CD14-positive monocyte (primary cell): ENCODE measurements around the gene FAM227B. TPM values are rescaled to one million over a fixed set of nuclear protein-coding genes. Genes with fewer than 3 reads are reported as not detected.

Experiments
- DNase-seq, 3 donors: peaks; one replicate each; pipeline ENCODE4 v3.0.0-alpha.2; 2011 to 2022
- H2AFZ ChIP-seq: 2 replicates; pipeline ENCODE4 v1.6.0; 2012; ENCODE audit warnings: mild to moderate bottlenecking, low read depth, low read length, inconsistent platforms; ENCODE audit not compliant: insufficient read depth, poor library complexity, severe bottlenecking
- H3K27ac ChIP-seq, 2 donors: 1 replicate in 1 of 2; 2 replicates in 1 of 2; pipeline ENCODE4 v1.5.1; 2012 to 2013; ENCODE audit warnings: low read length in 2 of 2, control low read depth in 1 of 2, inconsistent platforms in 1 of 2, low read depth in 1 of 2, mild to moderate bottlenecking in 1 of 2
- H3K27me3 ChIP-seq, 2 donors: one replicate each; pipeline versions ENCODE4 v1.6.0 to v1.6.1; 2011 to 2013; ENCODE audit warnings: low read length in 2 of 2; ENCODE audit not compliant: control insufficient read depth in 2 of 2, insufficient read depth in 2 of 2
- H3K36me3 ChIP-seq, 2 donors: replicated peaks in 1 of 2; 1 replicate in 1 of 2; 2 replicates in 1 of 2; pipeline versions ENCODE4 v1.5.1 to v1.6.1; 2012 to 2013; ENCODE audit warnings: low read length in 2 of 2, control low read depth in 1 of 2, inconsistent platforms in 1 of 2, mild to moderate bottlenecking in 1 of 2; ENCODE audit not compliant: insufficient read depth in 2 of 2, control insufficient read depth in 1 of 2
- H3K4me1 ChIP-seq, 2 donors: 1 replicate in 1 of 2; 2 replicates in 1 of 2; pipeline versions ENCODE4 v1.5.1 to v1.6.1; 2012 to 2013; ENCODE audit warnings: low read length in 2 of 2, control low read depth in 1 of 2, inconsistent platforms in 1 of 2, mild to moderate bottlenecking in 1 of 2, moderate library complexity in 1 of 2; ENCODE audit not compliant: insufficient read depth in 2 of 2, control insufficient read depth in 1 of 2
- H3K4me2 ChIP-seq: replicated peaks from 2 replicates; pipeline ENCODE3; 2012; ENCODE audit warnings: low read length, moderate library complexity, mild to moderate bottlenecking; ENCODE audit not compliant: poor library complexity, severe bottlenecking; ENCODE audit errors: extremely low read depth
- H3K4me3 ChIP-seq, 3 experiments: fragments of 200-600 bp in 1 of 3; sonication (generic) in 1 of 3; replicated peaks in 1 of 3; 1 replicate in 2 of 3; 2 replicates in 1 of 3; pipeline ENCODE4 v1.5.1; 2011 to 2013; ENCODE audit warnings: low read length in 3 of 3, mild to moderate bottlenecking in 3 of 3, control low read depth in 2 of 3, low read depth in 2 of 3, inconsistent platforms in 1 of 3, moderate library complexity in 1 of 3
- H3K79me2 ChIP-seq: 2 replicates; pipeline ENCODE4 v1.6.0; 2012; ENCODE audit warnings: mild to moderate bottlenecking, control low read depth, inconsistent platforms, low read length, moderate library complexity; ENCODE audit not compliant: insufficient read depth
- H3K9ac ChIP-seq: 2 replicates; pipeline ENCODE4 v1.6.0; 2017; ENCODE audit warnings: low read length, mild to moderate bottlenecking; ENCODE audit not compliant: insufficient read depth, poor library complexity, severe bottlenecking
- H3K9me3 ChIP-seq, 2 donors: replicated peaks in 1 of 2; 1 replicate in 1 of 2; 2 replicates in 1 of 2; pipeline versions ENCODE4 v1.5.1 to v1.6.1; 2012 to 2013; ENCODE audit warnings: low read length in 2 of 2, control low read depth in 1 of 2; ENCODE audit not compliant: control insufficient read depth in 1 of 2, insufficient read depth in 1 of 2
- H4K20me1 ChIP-seq: 2 replicates; pipeline ENCODE4 v1.6.0; 2012; ENCODE audit warnings: mild to moderate bottlenecking, low read length, control low read depth, moderate library complexity; ENCODE audit not compliant: insufficient read depth
- H3K27ac Mint-ChIP-seq, 7 donors: one replicate each; pipeline ENCODE4 v1.8.0; 2020; ENCODE audit warnings: mild to moderate bottlenecking in 7 of 7, mixed read lengths in 7 of 7, moderate library complexity in 6 of 7, inconsistent platforms in 2 of 7
- H3K27me3 Mint-ChIP-seq, 3 donors: one replicate each; pipeline ENCODE4 v1.8.0; 2021 to 2022; ENCODE audit warnings: low read depth in 3 of 3, mild to moderate bottlenecking in 3 of 3, mixed read lengths in 3 of 3, moderate library complexity in 3 of 3, inconsistent platforms in 1 of 3
- H3K36me3 Mint-ChIP-seq, 2 donors: one replicate each; pipeline ENCODE4 v1.8.0; 2020; ENCODE audit warnings: mixed read lengths in 2 of 2, inconsistent platforms in 1 of 2, mild to moderate bottlenecking in 1 of 2
- H3K4me1 Mint-ChIP-seq: one replicate; pipeline ENCODE4 v1.8.0; 2020; ENCODE audit warnings: mild to moderate bottlenecking, mixed read lengths
- H3K4me3 Mint-ChIP-seq, 2 donors: one replicate each; pipeline ENCODE4 v1.8.0; 2020; ENCODE audit warnings: mild to moderate bottlenecking in 2 of 2, mixed read lengths in 2 of 2, moderate library complexity in 1 of 2
- H3K9me3 Mint-ChIP-seq, 7 donors: one replicate each; pipeline ENCODE4 v1.8.0; 2020 to 2022; ENCODE audit warnings: mixed read lengths in 7 of 7, mild to moderate bottlenecking in 6 of 7, moderate library complexity in 6 of 7, inconsistent platforms in 2 of 7
- intact Hi-C, 2 donors: fragments of 100-400 bp; cut with micrococcal nuclease; formaldehyde crosslinking; loops; one replicate each; pipeline versions ENCODE4 v1.15.0 to v1.15.1; 2023
- polyA plus RNA-seq, 3 donors: library from polyadenylated mRNA; depleted of rRNA in 1 of 3; unstranded in 2 of 3; stranded (reverse) in 1 of 3; fragments of 300-500 nt in 2 of 3; fragments of >200 nt in 1 of 3; fragmentation: Illumina TruSeq in 2 of 3; gene quantifications; 1 replicate in 2 of 3; 2 replicates in 1 of 3; pipeline ENCODE4 v1.2.3, GENCODE V29; 2012 to 2021
- TF ChIP-seq, protein P1 (sequence below): fragments of 200-600 bp; IDR thresholded peaks from one replicate; pipeline ENCODE4 v1.8.0; 2022; ENCODE audit warnings: antibody characterized with exemption, mild to moderate bottlenecking

The FAM227B gene
- polyA plus RNA-seq, 3 donors: 0.28 to 0.72 (median 0.49) TPM

DNA sequence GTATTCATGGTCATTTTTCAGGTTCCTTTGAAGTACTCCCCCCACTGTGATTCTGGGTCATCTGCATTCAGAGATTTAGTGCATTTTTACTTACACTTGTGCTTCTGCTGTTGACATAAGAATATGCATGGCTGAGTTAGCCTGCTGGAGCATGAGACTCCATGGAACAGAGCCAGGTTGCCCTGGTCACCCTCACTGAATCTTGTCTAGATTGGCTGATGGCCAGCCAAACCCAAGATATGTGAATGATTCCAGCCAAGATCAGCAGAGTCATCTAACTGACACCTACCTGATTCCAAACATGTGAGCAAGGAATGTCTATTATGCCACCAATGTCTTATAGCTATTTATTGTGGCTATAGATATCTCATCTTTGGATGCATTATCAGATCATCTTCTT, 25.3 kb upstream of the FAM227B start:
- no peak overlapping the region for H3K4me3 ChIP-seq
- DNase-seq: no peak
- H3K4me2 ChIP-seq: no peak overlapping the region
- Mint-ChIP-seq H3K27ac (peak overlapping the region in 1 of 7 donors; percentile 38), H3K9me3 (peaks cover 0 to 3% (median 1%) of the 10 kb centered on the region in 7 donors), H3K4me1 (no peaks in the 10 kb centered on the region), H3K4me3 (no peak overlapping the region), H3K36me3 (peaks cover 28 to 30% of the 10 kb centered on the region in 2 donors), H3K27me3 (peaks cover 0 to 2% (median 0%) of the 10 kb centered on the region in 3 donors)
- intact Hi-C loops: no loop called here
- no peaks in the 10 kb centered on the region for H3K4me1 ChIP-seq
- H4K20me1 ChIP-seq: no peaks in the 10 kb centered on the region
- H2AFZ ChIP-seq: no peak overlapping the region
- no peak overlapping the region for H3K27ac ChIP-seq
- TF ChIP-seq, protein P1, sequence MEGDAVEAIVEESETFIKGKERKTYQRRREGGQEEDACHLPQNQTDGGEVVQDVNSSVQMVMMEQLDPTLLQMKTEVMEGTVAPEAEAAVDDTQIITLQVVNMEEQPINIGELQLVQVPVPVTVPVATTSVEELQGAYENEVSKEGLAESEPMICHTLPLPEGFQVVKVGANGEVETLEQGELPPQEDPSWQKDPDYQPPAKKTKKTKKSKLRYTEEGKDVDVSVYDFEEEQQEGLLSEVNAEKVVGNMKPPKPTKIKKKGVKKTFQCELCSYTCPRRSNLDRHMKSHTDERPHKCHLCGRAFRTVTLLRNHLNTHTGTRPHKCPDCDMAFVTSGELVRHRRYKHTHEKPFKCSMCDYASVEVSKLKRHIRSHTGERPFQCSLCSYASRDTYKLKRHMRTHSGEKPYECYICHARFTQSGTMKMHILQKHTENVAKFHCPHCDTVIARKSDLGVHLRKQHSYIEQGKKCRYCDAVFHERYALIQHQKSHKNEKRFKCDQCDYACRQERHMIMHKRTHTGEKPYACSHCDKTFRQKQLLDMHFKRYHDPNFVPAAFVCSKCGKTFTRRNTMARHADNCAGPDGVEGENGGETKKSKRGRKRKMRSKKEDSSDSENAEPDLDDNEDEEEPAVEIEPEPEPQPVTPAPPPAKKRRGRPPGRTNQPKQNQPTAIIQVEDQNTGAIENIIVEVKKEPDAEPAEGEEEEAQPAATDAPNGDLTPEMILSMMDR: no peak
- H3K79me2 ChIP-seq: no peaks in the 10 kb centered on the region
- H3K36me3 ChIP-seq: peaks cover 9 to 35% of the 10 kb centered on the region in 2 donors
- H3K27me3 ChIP-seq: no peaks in the 10 kb centered on the region
- no peak overlapping the region for H3K9ac ChIP-seq
- no peaks in the 10 kb centered on the region for H3K9me3 ChIP-seq

DNA sequence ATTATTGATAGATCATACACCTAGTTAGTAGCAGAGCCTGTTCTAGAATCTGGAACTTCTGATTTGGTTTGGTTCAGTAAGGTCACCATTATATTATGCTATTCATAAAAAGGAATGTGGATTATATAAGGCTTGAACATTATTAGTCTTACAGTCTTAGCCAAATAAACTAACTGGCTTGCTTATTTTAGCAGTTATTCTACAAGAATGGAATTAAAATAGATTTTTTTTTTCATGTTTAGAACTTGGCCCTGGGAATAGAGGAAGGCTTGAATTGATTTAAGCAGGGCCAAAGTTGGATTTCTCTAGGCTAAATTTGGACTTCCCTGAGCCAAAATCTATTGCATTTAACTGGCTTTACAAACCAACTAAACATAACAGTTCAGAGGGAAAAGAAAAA, 24.7 kb upstream of the FAM227B start:
- Histone ChIP-seq H3K27ac (no peak overlapping the region), H3K36me3 (peaks cover 9 to 38% of the 10 kb centered on the region in 2 donors), H3K27me3 (no peaks in the 10 kb centered on the region), H2AFZ (no peak overlapping the region), H3K4me3 (no peak overlapping the region), H3K9ac (no peak overlapping the region), H3K4me2 (no peak overlapping the region), H3K9me3 (no peaks in the 10 kb centered on the region), H4K20me1 (no peaks in the 10 kb centered on the region), H3K79me2 (no peaks in the 10 kb centered on the region), H3K4me1 (no peaks in the 10 kb centered on the region)
- Mint-ChIP-seq H3K27me3 (peaks cover 0 to 2% (median 0%) of the 10 kb centered on the region in 3 donors), H3K4me3 (no peak overlapping the region), H3K27ac (no peak overlapping the region), H3K4me1 (no peaks in the 10 kb centered on the region), H3K36me3 (peaks cover 32 to 34% of the 10 kb centered on the region in 2 donors), H3K9me3 (peaks cover 0 to 1% (median 0%) of the 10 kb centered on the region in 7 donors)
- TF ChIP-seq, protein P1: no peak
- DNase-seq: no peak
- intact Hi-C loops: no loop called here
